ES-I3 (cell line): ENCODE measurements around the gene TFCP2.
"Not testable (repeated sequence)": the region's sequence is repeated elsewhere in the genome, so short reads cannot be mapped to it uniquely, and the experiment has no call there.

Source experiments
- H3K36me3 ChIP-seq: 2 replicates; pipeline ENCODE4 v1.6.1; 2013; ENCODE audit warnings: mild to moderate bottlenecking, low read length, control low read depth, moderate library complexity; ENCODE audit not compliant: insufficient read depth
- H3K4me1 ChIP-seq: 2 replicates; pipeline ENCODE4 v1.6.1; 2013; ENCODE audit warnings: mild to moderate bottlenecking, control low read depth, low read length; ENCODE audit not compliant: insufficient read depth
- H3K9ac ChIP-seq: 2 replicates; pipeline ENCODE4 v1.6.1; 2013; ENCODE audit warnings: low read depth, mild to moderate bottlenecking, low read length, moderate library complexity
- H3K9me3 ChIP-seq: 2 replicates; pipeline ENCODE4 v1.6.1; 2013; ENCODE audit warnings: mild to moderate bottlenecking, low read length, moderate library complexity; ENCODE audit not compliant: control insufficient read depth, insufficient read depth

The TFCP2 gene

GRCh38 chr12:51090705-51091229, 82.2 kb downstream of the TFCP2 start:
- Histone ChIP-seq H3K4me1 (no peaks in the 10 kb centered on the region), H3K36me3 (peaks cover 5% of the 10 kb centered on the region; the same call in 1 of the 2 replicates), H3K9ac (no peak overlapping the region)

GRCh38 chr12:51087818-51088217, 85.1 kb downstream of the TFCP2 start:
- H3K4me1 ChIP-seq: no peaks in the 10 kb centered on the region
- H3K9ac ChIP-seq: no peak overlapping the region
- no peaks in the 10 kb centered on the region for H3K9me3 ChIP-seq
- no peaks in the 10 kb centered on the region for H3K36me3 ChIP-seq

More at GRCh38 chr12:51090705-51091229, 82.2 kb downstream of the TFCP2 start:
- no peaks in the 10 kb centered on the region for H3K9me3 ChIP-seq

GRCh38 chr12:51086933-51087332, 86.0 kb downstream of the TFCP2 start:
- Histone ChIP-seq H3K9ac (no peak overlapping the region), H3K4me1 (peaks cover 3% of the 10 kb centered on the region), H3K9me3 (no peaks in the 10 kb centered on the region), H3K36me3 (no peaks in the 10 kb centered on the region)

GRCh38 chr12:51085757-51086156, 87.2 kb downstream of the TFCP2 start:
- H3K9me3 ChIP-seq: no peaks in the 10 kb centered on the region
- H3K9ac ChIP-seq: no peak overlapping the region
- no peaks in the 10 kb centered on the region for H3K36me3 ChIP-seq
- peaks cover 10% of the 10 kb centered on the region for H3K4me1 ChIP-seq

- Histone ChIP-seq H3K4me1 (peaks cover 10% of the 10 kb centered on the region), H3K9me3 (no peaks in the 10 kb centered on the region), H3K36me3 (no peaks in the 10 kb centered on the region), H3K9ac (peak within 1 kb of the TSS; percentile 75)
Measured at GRCh38 chr12:51083126-51083833, 89.7 kb downstream of the TFCP2 start, which contains the start of gene CSRNP2. CSRNP2 (minus strand) TSS chr12:51083596; CDS start chr12:51076561, 7,035 bp downstream.

- Histone ChIP-seq H3K9ac (peak overlapping the region; percentile 61), H3K36me3 (no peaks in the 10 kb centered on the region), H3K4me1 (peaks cover 15% of the 10 kb centered on the region), H3K9me3 (no peaks in the 10 kb centered on the region)
Measured at GRCh38 chr12:51082561-51083125, 90.3 kb downstream of the TFCP2 start.

GRCh38 chr12:51081421-51081820, 91.5 kb downstream of the TFCP2 start:
- no peaks in the 10 kb centered on the region for H3K36me3 ChIP-seq

DNA sequence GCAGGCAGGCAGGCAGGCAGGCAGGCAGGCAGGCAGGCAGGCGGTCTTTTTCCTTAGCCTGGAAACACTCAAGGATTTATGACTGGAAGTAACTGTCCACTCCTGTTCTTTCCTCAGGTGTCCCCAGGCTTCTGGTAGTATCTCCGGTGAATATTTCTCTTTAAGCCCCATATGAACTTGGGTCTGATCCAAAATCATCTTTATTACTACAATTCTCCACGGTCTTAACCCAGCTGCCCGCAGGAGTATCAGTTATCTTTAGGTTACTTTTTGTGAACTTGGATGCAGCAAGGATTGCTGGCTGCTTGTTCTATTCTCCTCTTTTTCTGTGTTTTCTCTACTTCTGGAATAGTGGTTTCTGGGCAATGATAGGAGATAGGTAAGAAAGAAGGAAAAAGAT, 92.8 kb downstream of the TFCP2 start:
- Histone ChIP-seq H3K4me1 (peaks cover 21% of the 10 kb centered on the region), H3K36me3 (no peaks in the 10 kb centered on the region), H3K9me3 (no peaks in the 10 kb centered on the region), H3K9ac (no peak overlapping the region)

More at GRCh38 chr12:51081421-51081820, 91.5 kb downstream of the TFCP2 start:
- H3K9ac ChIP-seq: no peak overlapping the region; the same call in 1 of the 2 replicates
- H3K4me1 ChIP-seq: peaks cover 16% of the 10 kb centered on the region
- no peaks in the 10 kb centered on the region for H3K9me3 ChIP-seq

DNA sequence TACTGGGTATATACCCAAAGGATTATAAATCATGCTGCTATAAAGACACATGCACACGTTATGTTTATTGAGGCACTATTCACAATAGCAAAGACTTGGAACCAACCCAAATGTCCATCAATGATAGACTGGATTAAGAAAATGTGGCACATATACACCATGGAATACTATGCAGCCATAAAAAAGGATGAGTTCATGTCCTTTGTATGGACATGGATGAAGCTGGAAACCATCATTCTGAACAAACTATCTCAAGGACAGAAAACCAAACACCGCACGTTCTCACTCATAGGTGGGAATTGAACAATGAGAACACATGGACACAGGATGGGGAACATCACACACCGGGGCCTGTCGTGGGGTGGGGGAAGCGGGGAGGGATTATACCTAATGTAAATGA, 94.1 kb downstream of the TFCP2 start:
- not testable (repeated sequence) for H3K36me3 ChIP-seq, H3K9ac ChIP-seq, H3K9me3 ChIP-seq
- peaks cover 21% of the 10 kb centered on the region for H3K4me1 ChIP-seq

GRCh38 chr12:51078346-51078745, 94.6 kb downstream of the TFCP2 start:
- H3K4me1 ChIP-seq: peaks cover 21% of the 10 kb centered on the region
- H3K36me3 ChIP-seq, H3K9ac ChIP-seq, H3K9me3 ChIP-seq: not testable (repeated sequence)

GRCh38 chr12:51077930-51078329, 95.0 kb downstream of the TFCP2 start:
- Histone ChIP-seq H3K36me3 (peaks cover 3% of the 10 kb centered on the region; the same call in 1 of the 2 replicates), H3K9ac (no peak overlapping the region), H3K4me1 (peaks cover 21% of the 10 kb centered on the region), H3K9me3 (no peaks in the 10 kb centered on the region)

DNA sequence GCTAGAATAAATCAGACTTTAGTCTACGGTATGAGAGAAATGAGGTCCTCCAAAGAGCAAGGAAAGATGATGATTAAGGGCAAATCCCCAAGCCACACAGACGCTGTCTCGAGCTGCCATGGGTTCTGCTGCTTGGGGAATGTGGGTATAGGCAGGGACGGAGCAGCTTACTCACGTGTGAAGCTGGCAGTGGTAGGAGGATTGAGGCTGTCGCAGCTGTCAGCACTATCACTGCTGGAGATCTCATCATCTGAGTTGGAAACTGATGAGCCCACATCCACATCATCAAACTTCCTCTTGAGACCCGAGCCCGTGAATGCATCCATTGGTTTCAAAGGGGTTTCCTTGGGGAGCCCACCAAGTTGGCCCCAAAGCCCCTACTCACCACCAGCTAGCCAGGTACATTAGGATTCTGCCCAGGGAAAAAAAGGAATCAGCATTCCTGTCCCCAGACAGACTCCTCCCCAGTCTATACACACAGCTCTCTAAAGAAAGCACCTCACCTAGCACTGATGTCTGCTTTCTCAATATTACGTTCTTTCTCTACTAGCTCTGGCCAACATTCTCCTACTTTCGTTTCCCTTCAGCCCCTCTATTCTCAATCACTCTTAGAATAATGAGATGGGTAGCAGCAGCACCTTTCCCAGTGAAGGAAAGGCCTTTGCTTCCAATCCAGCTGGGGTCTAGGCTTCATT, 96.6 kb downstream of the TFCP2 start:
- H3K36me3 ChIP-seq: peaks cover 13% of the 10 kb centered on the region
- peaks cover 13% of the 10 kb centered on the region for H3K4me1 ChIP-seq
- no peaks in the 10 kb centered on the region for H3K9me3 ChIP-seq
- no peak overlapping the region for H3K9ac ChIP-seq

- no peak overlapping the region for H3K9ac ChIP-seq
- H3K36me3 ChIP-seq: peaks cover 18% of the 10 kb centered on the region
- peaks cover 12% of the 10 kb centered on the region; the same call in 1 of the 2 replicates for H3K4me1 ChIP-seq
- H3K9me3 ChIP-seq: no peaks in the 10 kb centered on the region
Measured at GRCh38 chr12:51075390-51075789, 97.5 kb downstream of the TFCP2 start.

GRCh38 chr12:51071663-51072062, 101.3 kb downstream of the TFCP2 start:
- 0 out of 2 replicates have a peak, but pooled peaks cover 6% of the 10 kb centered on the region for H3K4me1 ChIP-seq
- no peak overlapping the region for H3K9ac ChIP-seq
- H3K36me3 ChIP-seq: peaks cover 23% of the 10 kb centered on the region
- no peaks in the 10 kb centered on the region for H3K9me3 ChIP-seq
